ENCODE results near the gene MACROH2A1.

The MACROH2A1 gene

DNA sequence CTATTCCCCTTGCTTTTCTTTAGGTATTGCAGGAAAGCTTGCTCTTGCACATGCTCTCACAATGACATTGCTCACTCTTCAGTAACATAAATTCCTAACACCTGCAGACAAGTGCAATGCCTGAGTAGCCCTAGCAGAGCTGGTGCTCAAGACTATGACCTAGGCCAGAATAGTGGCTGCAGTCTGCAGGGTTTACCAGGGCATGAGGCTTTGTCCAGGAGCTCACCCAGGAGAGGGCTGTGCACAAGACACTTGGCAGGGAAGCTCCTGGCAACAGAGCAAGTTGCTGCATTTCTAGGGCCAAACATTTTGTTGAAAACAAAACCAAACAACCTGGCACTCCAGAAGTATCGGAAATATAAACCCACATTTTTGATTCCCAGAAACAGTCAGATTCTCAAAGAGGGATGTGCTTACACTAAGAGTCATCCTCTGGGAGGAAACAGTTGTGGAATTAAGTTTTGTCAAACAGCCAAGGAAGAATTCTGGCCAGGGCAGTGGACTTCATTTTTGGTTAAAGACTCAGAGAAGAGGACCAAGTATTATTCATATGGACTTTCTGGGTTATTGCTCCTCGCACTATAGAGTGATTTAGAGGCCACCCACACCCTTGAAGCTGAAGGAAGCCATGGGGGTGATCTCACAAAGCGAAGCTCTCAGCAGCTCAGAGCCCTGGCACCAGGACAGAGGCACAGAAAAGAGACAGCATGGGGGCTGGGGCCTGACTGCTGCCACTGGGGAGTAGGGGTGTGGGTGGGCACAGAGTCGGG lies 44.9 kb downstream of the MACROH2A1 start:
- DNase-seq (ENCODE audit: low spot score) = peak; percentile 96

DNA sequence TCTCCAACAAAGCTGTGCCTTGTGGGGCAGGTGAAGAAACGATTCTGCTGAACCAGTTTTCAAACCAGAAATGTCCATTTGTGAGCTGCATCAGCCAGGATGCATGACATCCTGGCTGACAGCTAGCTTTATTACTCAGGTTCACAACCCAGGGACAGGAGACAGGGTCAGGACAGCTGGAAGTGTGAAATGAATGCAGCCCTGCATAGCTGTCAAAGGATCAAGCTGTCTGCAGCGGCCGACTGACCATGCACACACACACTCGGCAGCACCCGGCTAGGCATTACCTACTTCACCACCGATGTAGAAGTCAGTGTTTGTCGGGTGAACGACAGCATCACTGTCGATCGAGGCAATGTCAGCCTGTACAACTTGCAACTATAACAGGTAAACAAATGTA lies 48.5 kb downstream of the MACROH2A1 start:
- no peak for DNase-seq (ENCODE audit: low spot score)

DNA sequence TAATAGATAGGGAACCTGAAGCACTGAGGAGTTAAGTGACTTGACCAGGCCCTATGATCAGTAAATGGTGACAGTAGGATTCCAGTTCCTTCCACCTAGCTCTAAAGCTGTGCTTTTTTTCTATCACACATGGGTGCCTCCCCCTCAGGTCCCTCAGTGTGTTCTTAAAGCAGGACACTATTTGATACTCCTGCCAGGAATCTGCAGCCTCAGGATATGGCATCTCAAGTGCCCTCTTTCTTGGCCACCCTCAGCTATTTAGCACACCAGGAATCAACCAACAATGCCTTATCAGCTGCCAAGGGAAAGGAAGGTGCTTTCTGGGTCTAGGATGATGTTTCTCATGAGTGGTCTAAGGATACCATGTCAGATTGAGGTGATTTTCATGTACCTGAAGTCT lies 49.1 kb downstream of the MACROH2A1 start:
- DNase-seq (ENCODE audit: low spot score) = no peak

DNA sequence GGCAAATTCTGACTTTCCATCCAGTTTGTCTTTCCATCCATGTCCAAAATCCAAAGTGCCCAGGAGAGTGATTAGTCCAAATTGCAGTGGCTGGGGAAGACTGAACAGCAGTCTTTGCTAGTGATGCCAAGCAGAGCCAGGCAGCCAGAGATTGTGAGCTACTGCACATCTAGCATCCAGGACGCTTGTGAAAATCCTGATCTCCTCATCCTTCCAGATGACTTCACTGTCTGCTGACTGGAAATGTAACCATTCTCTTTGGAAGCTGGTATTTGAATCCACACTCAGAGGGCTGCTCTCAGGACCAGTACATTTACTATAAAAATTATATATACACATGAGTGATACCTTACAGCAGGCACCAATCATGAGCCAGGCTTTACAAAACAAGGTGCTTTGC lies 49.6 kb downstream of the MACROH2A1 start:
- no peak for DNase-seq (ENCODE audit: low spot score)

DNA sequence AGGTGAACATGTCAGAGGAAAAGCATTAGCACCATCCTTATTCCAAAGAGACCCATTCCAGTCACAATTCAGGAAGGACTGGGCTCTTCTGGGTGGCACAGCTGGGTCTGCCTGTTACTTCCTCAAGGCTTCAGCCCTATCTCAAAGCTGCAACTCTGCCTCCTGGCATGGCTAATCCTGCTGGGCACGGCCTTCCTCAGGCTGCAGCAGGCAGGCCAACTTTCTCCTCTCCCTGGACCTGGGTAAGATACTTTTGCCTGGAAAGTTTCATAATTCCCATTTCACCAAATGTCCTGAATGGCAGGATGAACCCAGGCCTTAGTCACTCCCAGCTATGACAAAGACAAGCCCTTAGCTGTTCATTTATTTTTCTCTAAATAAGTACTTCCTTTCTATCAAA lies 50.1 kb downstream of the MACROH2A1 start:
- DNase-seq (ENCODE audit: low spot score) = no peak

DNA sequence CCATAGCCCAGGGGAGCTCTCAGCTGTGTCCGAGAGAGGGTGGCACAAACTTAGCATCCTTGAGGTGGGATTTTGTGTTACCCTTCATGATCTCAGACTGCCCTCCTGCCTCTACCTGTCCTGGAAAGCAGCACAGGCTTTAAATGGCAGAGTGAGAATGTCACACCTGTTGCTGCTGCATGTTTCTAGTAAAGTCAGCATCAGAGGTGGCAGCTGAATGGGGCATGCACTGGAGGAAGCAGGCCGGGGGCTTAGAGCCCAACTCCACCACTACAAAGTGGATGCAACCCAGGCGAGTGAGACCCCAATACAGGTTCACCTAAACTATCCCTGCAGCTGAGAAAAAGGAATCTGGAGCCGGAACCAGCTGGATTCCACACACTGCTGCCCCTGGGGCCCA lies 51.6 kb downstream of the MACROH2A1 start:
- no peak for DNase-seq (ENCODE audit: low spot score)

DNA sequence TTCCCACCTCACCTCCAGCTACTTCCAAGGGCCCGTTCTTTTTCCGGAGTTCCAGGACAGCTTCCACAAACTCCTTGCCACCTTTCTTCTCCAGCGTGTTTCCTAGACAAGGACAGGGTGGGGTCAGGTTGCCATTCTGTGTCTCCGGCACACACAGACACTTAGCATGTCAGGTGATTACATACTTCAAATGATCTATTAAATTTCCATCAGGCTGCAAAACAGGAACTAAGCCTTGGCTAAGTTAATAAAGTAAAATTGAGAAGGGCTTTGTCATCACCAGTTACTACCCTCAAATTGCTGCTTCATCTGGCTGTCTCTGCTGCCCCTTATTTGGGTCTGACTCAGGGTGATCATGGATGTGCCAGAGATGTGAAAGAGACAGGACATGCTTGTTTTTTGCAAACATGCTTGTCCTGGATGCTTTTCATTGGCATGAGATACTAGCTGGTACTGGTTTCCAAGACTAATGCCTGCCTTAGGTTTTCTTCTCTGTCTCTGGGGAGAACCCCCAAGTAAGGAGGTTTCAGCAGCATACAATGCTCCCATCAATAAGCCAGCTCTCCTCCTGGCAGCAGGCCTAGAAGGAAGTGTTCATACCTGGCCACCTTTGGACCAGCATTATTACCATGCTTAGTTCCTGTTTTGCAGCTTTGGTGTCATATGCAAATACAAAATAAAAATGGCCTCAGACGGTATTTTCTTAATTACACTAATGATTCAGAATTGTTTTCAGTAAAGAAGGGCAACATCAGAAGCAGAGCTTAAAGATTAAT lies 52.9 kb downstream of the MACROH2A1 start:
- no peak for DNase-seq (ENCODE audit: low spot score)

DNA sequence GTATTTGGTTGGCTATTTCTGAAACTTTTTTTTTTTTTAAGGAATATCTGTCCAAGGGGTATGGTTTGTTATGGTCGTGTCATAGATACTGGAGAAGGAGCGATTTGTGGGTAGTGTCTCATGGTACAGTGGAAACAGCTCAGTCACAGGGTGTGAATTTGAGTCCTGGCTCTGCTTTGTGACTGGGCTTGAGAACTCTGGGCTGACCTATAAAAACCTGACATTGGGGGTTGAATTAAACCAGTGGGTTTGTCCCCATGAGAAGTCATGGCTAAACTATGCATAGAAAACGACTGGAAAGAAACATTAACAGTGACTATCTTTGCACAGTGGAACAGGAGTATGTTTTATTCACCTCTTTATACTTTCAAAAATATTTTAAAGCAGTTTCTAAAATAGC lies 54.7 kb downstream of the MACROH2A1 start:
- DNase-seq (ENCODE audit: low spot score) = peak; percentile 52

DNA sequence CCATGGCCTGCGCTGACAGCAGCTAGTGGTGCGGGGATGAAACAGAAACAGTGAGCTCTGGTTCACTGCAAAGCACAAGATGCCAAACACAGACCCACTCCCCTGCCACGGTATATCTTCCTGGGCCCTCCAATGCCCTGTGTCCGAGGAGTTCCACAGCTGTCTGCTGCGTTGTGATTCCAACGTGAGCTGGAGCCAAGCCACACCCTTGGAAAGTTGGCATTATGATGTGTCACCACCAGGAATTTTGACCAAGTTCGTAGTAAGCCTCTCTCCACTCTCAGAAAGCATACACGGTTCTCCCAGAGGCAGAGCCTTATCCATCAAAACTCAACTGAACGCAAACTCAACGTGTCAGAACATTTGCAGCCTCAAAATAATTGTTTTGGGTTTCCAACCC lies 55.6 kb downstream of the MACROH2A1 start:
- peak; percentile 73 for DNase-seq (ENCODE audit: low spot score)

DNA sequence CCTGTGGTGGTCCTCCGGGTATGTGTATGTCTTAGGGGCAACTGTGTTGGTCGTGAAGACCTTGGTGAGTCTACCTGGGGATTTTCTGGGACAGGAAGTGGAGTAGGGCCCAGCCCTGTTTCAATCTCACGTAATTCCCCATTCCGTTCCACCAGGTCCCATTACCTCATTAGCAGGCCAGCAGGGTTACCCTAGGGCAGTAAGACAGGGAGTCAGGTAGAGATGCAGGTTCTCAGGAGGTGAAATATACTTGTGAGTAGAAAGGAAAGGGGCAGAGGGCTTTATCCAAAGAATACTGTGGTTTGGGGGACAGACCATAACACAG lies 56.5 kb downstream of the MACROH2A1 start:
- DNase-seq (ENCODE audit: low spot score) = no peak

DNA sequence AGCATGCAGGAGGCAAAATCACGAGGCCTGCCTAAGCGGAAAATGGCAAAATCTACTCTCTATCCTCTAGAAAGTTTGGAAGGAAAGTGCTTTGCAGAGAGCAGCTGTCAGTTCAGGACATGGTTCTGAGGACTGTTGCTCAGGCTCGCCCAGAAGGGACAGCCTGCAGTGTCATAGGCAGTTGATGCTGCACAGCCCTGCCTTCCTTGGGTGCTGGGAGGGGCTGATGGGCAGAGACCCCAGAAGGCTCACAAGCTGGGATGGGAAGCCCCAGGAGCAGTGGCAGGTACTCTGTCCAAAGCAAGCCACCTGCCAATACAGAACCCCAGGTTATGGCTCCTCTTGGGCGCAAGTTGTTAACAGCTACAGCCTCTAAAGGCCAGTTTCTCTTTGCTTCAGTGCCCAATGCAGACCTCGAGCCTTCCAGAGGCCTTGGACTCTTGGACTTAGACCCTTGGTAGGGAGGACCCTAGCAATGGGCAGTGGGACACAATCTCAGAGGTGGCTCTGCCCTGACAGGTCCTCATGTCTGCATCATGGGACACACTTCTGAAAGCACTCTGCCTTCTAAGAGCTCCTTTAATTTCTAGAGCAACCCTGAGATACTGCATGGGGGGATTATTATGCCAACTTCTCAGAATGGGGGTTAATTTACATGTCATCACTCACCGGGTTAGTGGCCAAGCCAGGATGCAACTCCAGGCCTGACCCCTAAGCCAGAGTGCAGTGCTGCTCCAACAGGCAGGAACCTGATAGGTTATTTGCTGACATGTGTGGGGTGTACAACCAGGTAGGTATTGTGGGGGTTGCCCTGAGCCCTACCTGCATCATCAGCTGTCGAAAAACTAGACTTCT lies 57.1 kb downstream of the MACROH2A1 start:
- no peak for DNase-seq (ENCODE audit: low spot score)

DNA sequence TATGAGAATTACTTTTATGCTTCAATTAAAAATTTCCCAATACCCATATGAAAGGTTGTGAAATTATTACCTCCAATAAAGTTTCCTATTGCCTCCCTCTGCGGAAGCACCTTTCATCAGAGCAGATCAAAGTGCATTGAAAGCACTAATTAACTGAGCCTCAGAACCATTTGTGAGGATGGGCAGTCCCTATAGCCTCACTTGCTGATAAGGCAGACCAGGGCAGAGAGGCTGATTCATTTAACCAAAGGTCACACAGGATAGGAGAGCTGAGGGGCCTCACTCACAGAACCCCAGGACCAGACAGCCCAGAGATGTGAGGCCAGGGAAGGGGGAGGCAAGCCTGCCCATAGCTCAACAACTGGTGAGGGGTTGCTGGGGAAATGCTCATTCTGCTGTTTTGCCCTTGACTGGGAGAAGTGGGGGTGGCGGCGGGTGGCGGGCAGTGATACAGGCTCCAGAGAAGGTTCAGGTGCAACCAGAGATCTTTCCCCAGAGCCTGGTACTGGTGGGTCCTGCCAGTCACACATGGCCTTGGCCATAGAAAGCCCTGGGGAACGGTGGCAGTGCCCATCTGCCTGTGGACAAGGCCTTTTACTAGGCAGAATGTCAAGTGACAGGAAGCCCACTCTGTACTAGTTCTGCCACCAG lies 57.9 kb downstream of the MACROH2A1 start:
- DNase-seq (ENCODE audit: low spot score) = no peak

DNA sequence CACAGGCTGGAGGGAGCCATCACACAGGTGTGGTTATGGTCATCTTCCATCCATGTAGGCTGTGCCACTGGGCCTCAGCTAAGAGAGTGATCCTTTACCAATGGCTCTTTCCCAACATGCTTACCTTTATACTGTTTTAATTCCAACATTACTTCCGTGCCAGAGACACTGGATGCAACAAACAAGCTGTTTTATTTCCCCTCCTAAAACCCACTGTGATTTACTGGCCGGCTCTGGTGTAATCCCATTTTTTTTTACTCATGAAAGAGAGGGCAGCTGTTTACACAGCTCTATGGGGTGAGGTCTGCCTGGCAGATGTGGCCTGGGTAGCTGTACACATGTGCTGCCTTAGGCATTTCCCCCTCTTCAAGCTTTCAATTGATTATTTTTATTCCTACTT lies 58.5 kb downstream of the MACROH2A1 start:
- no peak for DNase-seq (ENCODE audit: low spot score)

DNA sequence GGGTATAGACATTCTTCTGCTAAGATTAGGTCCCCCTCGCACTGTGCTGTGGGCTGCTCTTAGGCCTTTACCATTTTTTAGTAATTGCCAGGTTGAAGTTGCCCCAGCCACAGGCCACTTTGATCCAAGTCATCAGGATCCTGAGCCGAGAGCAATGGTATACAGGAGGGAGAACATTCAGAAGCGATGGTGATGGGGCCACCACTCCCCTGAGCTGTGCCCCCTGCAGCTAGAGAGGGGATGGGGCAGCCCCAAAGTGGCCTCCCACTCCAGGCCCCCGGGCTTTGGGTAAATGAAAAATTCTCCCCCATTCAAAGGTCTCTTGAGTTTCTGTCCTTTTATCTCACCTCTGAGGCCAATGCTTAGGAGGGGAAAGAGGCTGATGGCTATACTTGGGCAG lies 59.4 kb downstream of the MACROH2A1 start:
- DNase-seq (ENCODE audit: low spot score) = no peak

DNA sequence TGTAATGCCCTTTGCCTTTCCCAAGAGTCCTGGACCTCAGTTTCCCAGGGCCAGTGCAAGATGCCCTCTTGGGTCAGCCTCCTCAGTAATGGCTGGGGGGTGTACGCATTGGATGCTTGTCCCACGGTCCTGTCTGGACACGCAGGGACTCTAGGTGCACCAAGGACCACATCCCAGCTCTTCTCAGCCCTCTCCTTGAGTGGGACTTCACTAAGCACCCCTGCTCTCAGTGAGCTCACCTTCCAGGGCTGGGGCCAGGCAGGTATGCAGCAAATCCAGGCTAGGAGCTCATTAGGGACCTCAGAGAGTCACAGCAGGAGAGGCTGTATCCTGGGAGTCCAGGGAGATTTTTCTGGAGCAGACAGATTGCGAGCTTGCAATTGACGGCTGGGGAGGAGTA lies 59.8 kb downstream of the MACROH2A1 start:
- DNase-seq (ENCODE audit: low spot score) = no peak

DNA sequence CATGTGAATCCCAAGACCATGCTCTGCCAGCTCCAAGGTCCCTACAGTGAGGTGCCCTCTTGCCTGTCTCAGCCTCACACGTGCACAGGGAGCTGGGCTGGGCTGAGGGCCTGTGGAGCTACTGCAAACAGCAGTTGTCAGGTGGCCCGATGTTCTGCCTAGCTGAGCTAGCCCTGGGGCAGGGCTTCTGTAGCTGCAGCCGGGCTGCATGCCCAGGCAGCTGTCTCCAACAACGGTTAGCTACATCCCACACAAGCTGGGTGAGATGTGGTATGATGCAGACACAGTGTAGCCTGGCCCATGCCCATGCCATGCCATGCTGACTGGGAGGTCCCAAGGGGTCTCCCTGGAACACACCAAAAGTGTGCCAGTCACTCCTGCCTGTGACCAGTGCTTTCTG lies 62.0 kb downstream of the MACROH2A1 start:
- DNase-seq (ENCODE audit: low spot score) = no peak

DNA sequence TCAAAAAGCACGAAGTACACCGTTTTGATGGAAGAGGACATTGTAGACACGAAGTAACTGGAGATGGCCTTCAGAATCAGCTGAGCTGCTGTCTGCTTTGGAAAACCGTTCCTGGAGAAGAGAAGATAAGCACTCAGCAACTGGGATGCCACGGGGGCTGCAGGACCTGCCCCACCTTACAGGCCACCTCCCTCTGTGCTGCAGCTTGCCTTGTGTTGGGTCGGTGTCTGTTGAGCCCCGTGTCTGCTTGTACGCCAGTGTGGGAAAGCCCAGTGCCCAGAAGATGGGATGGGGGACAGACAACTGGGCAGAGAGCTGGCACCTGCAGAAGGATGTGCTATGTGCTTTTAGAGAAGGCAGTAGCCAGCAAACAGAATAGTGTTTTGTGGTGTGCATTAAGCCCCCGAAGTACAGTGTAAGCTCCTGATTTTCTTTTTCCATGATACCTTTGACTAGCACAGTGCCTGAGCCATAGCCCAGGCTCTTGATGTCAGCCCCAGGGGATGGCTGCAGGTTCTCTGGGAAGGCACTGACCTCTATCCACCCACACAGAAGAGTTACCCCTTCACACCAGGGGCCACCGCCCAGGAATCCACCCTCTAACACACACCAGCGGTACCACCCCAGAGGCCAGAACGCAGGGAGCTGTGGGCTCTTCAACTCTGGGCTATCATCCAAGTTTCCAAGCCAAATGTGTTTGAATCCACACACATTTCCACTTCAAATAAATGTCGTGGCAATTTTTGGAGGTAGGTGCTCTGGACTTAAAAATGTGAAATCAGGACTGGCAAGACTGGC lies 63.8 kb downstream of the MACROH2A1 start:
- DNase-seq (ENCODE audit: low spot score) = no peak

DNA sequence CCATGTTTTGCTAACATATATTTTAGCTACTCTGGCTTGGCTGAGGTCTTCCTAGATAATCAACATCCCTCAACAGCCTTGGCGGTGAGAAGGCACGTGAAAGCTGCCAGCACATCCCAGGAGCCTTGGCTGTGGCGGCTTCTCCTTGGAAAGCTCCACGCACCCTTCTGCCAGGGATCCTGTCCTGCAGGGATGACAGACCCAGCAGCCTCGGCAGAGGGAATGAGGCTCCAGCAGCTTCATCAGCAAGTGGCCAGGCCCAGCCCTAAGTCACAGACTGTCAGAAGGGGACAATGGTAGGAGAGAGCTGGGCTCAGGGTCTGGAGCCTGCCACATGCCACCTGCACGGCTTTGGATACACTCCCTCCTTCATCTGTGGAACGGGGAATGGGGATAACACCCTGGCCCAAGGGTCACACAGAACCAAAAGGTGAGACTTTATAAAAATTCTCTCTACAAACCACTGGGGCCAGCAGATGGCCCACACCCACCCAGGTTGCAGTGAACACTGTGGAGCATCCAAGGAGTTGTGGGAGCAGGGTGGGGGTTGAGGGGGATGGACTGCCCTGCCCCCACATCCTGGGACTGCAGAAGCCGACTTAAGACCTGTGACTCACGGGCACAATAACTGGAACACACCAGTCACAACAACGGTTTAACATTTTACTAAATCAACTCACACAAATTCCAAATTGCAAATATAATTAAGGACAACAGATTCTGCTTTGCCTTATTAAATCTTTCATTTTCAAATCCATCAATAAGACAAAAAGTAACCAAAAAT lies 65.1 kb downstream of the MACROH2A1 start:
- no peak for DNase-seq (ENCODE audit: low spot score)

DNA sequence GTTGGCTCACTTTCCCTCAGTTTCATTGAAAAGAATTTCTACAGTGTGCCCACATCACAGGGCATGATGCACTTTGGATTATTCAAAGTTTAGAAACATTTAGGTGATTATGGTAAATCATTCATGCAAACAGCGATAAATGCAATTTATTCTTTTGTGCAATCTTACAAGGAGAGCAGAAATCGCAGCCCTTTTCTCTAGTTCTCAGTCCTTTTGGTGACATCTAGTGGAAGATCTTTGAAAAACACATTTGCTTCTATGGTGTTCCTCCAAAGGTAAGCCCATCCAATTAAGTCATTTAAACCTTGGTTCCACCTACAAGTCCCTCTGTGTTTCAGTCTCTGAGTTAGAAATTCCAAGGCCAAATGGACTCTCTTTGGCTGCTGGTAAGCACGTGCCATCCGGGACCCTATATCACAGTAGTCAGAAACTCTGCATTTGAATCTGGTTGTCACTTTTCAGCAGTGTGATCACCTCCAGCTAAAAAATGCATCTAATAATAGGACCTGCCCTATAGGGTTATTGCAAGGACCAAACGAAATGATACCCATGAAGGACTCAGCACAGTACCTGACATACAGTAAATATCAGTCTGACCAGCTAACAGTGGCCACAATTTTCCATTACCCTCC lies 66.4 kb downstream of the MACROH2A1 start:
- peak; percentile 83 for DNase-seq (ENCODE audit: low spot score)

DNA sequence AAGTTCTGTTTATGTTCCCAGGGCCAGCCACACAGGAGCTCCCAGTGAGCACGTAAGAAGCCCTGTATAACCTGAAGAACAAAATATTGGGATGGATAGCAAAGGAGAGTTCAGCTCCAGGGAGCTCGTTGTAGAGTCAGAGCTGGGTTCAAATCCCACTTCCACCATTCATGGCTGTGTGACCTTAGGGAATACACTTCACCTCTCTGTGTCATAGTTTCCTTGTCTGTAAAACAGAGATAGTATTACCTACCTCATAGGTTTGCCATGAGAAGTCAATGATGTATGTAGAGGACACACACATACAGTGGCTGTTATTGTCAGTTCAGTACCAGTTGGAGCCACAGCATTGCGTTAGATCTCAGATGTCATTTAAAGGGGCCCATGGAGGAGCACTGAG lies 67.4 kb downstream of the MACROH2A1 start:
- DNase-seq (ENCODE audit: low spot score) = no peak

Data from AG08395 (cell line).